ENCODE measurements around the gene NANOG.
A peak's percentile ranks its signal among the peaks of the same experiment; 100 is the strongest.
"Not testable (repeated sequence)": the region's sequence is repeated elsewhere in the genome, so short reads cannot be mapped to it uniquely, and the experiment has no call there.

Gene NANOG

GRCh38 chr12:7833831-7834230 is 44.6 kb downstream of the NANOG start:
- H3K4me3 ChIP-seq: no peak overlapping the region
- no peaks in the 10 kb centered on the region for H3K36me3 ChIP-seq
- no peaks in the 10 kb centered on the region for H3K9me3 ChIP-seq (replicated peaks in 1 of 11)
- H3K27me3 ChIP-seq: no peaks in the 10 kb centered on the region
- no peak overlapping the region for H3K4me2 ChIP-seq
- no peak overlapping the region for H3K9ac ChIP-seq
- H3K4me1 ChIP-seq: peaks cover 0 to 18% (median 7%) of the 10 kb centered on the region in 10 experiments; a peak in 12 of 20 replicates
- TF ChIP-seq Cebpa-rat (IDR thresholded peaks at IDR 0.05): no peak
- H3K27ac ChIP-seq: no peak overlapping the region
- H4K20me1 ChIP-seq: no peaks in the 10 kb centered on the region

GRCh38 chr12:7834701-7835100 is 45.5 kb downstream of the NANOG start:
- no peak overlapping the region for H3K27ac ChIP-seq
- peaks cover 0 to 18% (median 7%) of the 10 kb centered on the region in 10 experiments; a peak in 12 of 20 replicates for H3K4me1 ChIP-seq
- H3K36me3 ChIP-seq: no peaks in the 10 kb centered on the region
- H3K4me2 ChIP-seq: no peak overlapping the region
- H3K27me3 ChIP-seq: no peaks in the 10 kb centered on the region
- TF ChIP-seq Cebpa-rat (IDR thresholded peaks at IDR 0.05): no peak
- H4K20me1 ChIP-seq: no peaks in the 10 kb centered on the region
- no peak overlapping the region for H3K4me3 ChIP-seq
- no peak overlapping the region for H3K9ac ChIP-seq
- H3K9me3 ChIP-seq (replicated peaks in 1 of 11): no peaks in the 10 kb centered on the region

GRCh38 chr12:7835116-7835515 is 45.9 kb downstream of the NANOG start:
- Histone ChIP-seq H3K36me3 (no peaks in the 10 kb centered on the region), H3K4me3 (no peak overlapping the region), H3K27me3 (no peaks in the 10 kb centered on the region), H4K20me1 (no peaks in the 10 kb centered on the region), H3K4me1 (peaks cover 0 to 18% (median 7%) of the 10 kb centered on the region in 10 experiments; a peak in 12 of 20 replicates), H3K4me2 (no peak overlapping the region), H3K27ac (no peak overlapping the region), H3K9me3 (replicated peaks in 1 of 11) (no peaks in the 10 kb centered on the region), H3K9ac (no peak overlapping the region)
- TF ChIP-seq Cebpa-rat (IDR thresholded peaks at IDR 0.05): no peak

GRCh38 chr12:7835766-7836165 is 46.6 kb downstream of the NANOG start:
- Histone ChIP-seq H3K4me1 (peaks cover 0 to 18% (median 7%) of the 10 kb centered on the region in 10 experiments; a peak in 12 of 20 replicates), H3K4me3 (no peak overlapping the region), H4K20me1 (no peaks in the 10 kb centered on the region), H3K36me3 (no peaks in the 10 kb centered on the region), H3K9me3 (replicated peaks in 1 of 11) (no peaks in the 10 kb centered on the region), H3K27ac (no peak overlapping the region; a peak in 1 of 22 replicates), H3K9ac (no peak overlapping the region), H3K4me2 (no peak overlapping the region), H3K27me3 (no peaks in the 10 kb centered on the region)
- TF ChIP-seq Cebpa-rat (IDR thresholded peaks at IDR 0.05): no peak

GRCh38 chr12:7837366-7837765 is 48.2 kb downstream of the NANOG start:
- H3K4me1 ChIP-seq: peaks cover 0 to 22% (median 8%) of the 10 kb centered on the region in 10 experiments; a peak in 15 of 20 replicates

GRCh38 chr12:7839226-7839625 is 50.0 kb downstream of the NANOG start:
- not testable (repeated sequence) for H3K27me3 ChIP-seq; H3K27ac ChIP-seq; H3K4me3 ChIP-seq; H3K36me3 ChIP-seq; H3K9me3 ChIP-seq (replicated peaks in 1 of 11); H3K4me2 ChIP-seq; H4K20me1 ChIP-seq; H3K9ac ChIP-seq
- peaks cover 0 to 29% (median 18%) of the 10 kb centered on the region in 10 experiments; a peak in 16 of 20 replicates for H3K4me1 ChIP-seq

More at GRCh38 chr12:7837366-7837765, 48.2 kb downstream of the NANOG start:
- no peaks in the 10 kb centered on the region for H3K36me3 ChIP-seq
- H3K27me3 ChIP-seq: no peaks in the 10 kb centered on the region
- no peaks in the 10 kb centered on the region for H4K20me1 ChIP-seq
- no peaks in the 10 kb centered on the region for H3K9me3 ChIP-seq (replicated peaks in 1 of 11)
- TF ChIP-seq Cebpa-rat (IDR thresholded peaks at IDR 0.05): no peak
- H3K4me2 ChIP-seq: no peak overlapping the region
- H3K9ac ChIP-seq: no peak overlapping the region
- H3K4me3 ChIP-seq: no peak overlapping the region
- no peak overlapping the region for H3K27ac ChIP-seq

GRCh38 chr12:7839848-7840247 is 50.6 kb downstream of the NANOG start:
- not testable (repeated sequence) for H3K4me2 ChIP-seq; H3K9ac ChIP-seq; H3K36me3 ChIP-seq; H4K20me1 ChIP-seq; H3K27ac ChIP-seq; H3K9me3 ChIP-seq (replicated peaks in 1 of 11); H3K4me3 ChIP-seq; H3K27me3 ChIP-seq
- H3K4me1 ChIP-seq: peaks cover 0 to 35% (median 23%) of the 10 kb centered on the region in 10 experiments; a peak in 16 of 20 replicates

- H3K4me1 ChIP-seq: peaks cover 0 to 46% (median 26%) of the 10 kb centered on the region in 10 experiments; a peak in 17 of 20 replicates
- H3K27ac ChIP-seq: peak overlapping the region in 8 of 11 experiments; percentile 68 to 83 (median 77); a peak in 14 of 22 replicates
- peaks cover 0 to 11% (median 0%) of the 10 kb centered on the region in 11 experiments; a peak in 1 of 22 replicates for H3K9me3 ChIP-seq (replicated peaks in 1 of 11)
Measured at GRCh38 chr12:7842444-7842843, 53.2 kb downstream of the NANOG start.

GRCh38 chr12:7843149-7843548 is 53.9 kb downstream of the NANOG start:
- peaks cover 0 to 11% (median 0%) of the 10 kb centered on the region in 11 experiments; a peak in 1 of 22 replicates for H3K9me3 ChIP-seq (replicated peaks in 1 of 11)
- H3K4me1 ChIP-seq: peaks cover 0 to 49% (median 30%) of the 10 kb centered on the region in 10 experiments; a peak in 17 of 20 replicates
- H4K20me1 ChIP-seq, H3K4me3 ChIP-seq, H3K27me3 ChIP-seq, H3K36me3 ChIP-seq: not testable (repeated sequence)
- peak overlapping the region; percentile 25 to 56 (median 44); a peak in 16 of 22 replicates for H3K4me2 ChIP-seq
- H3K27ac ChIP-seq: peak overlapping the region in 9 of 11 experiments; percentile 38 to 83 (median 76); a peak in 17 of 22 replicates
- peak overlapping the region in 9 of 11 experiments; percentile 42 to 77 (median 62); a peak in 12 of 22 replicates for H3K9ac ChIP-seq

More at GRCh38 chr12:7842444-7842843, 53.2 kb downstream of the NANOG start:
- H3K4me3 ChIP-seq, H3K36me3 ChIP-seq, H4K20me1 ChIP-seq, H3K27me3 ChIP-seq: not testable (repeated sequence)
- H3K9ac ChIP-seq: peak overlapping the region in 3 of 11 experiments; percentile 73 to 77 (median 73); a peak in 5 of 22 replicates
- peak overlapping the region in 9 of 11 experiments; percentile 25 to 56 (median 44); a peak in 14 of 22 replicates for H3K4me2 ChIP-seq

GRCh38 chr12:7843583-7843982 is 54.4 kb downstream of the NANOG start:
- not testable (repeated sequence) for H3K36me3 ChIP-seq, H3K27me3 ChIP-seq, H4K20me1 ChIP-seq
- Histone ChIP-seq H3K9me3 (replicated peaks in 1 of 11) (peaks cover 0 to 11% (median 0%) of the 10 kb centered on the region in 11 experiments; a peak in 1 of 22 replicates), H3K9ac (peak overlapping the region in 8 of 11 experiments; percentile 12 to 65 (median 42); a peak in 11 of 22 replicates), H3K27ac (peak overlapping the region in 9 of 11 experiments; percentile 37 to 86 (median 72); a peak in 18 of 22 replicates), H3K4me1 (peaks cover 0 to 51% (median 34%) of the 10 kb centered on the region in 10 experiments; a peak in 17 of 20 replicates), H3K4me3 (peak overlapping the region in 4 of 10 experiments; percentile 19 to 34 (median 28); a peak in 6 of 20 replicates), H3K4me2 (peak overlapping the region in 10 of 11 experiments; percentile 35 to 68 (median 50); a peak in 17 of 22 replicates)
